GM12878 (cell line): ENCODE measurements around the gene TMED6. TPM values are rescaled to one million over a fixed set of nuclear protein-coding genes. Genes with fewer than 3 reads are reported as not detected.

ENCODE experiments used
- CBFB ChIP-seq: IDR thresholded peaks from 2 replicates; pipeline ENCODE4 v1.6.1; 2016; ENCODE audit warnings: antibody characterized with exemption, low read depth
- CHD4 ChIP-seq: fragments of 200-600 bp; sonication (generic); IDR thresholded peaks from 2 replicates; pipeline ENCODE4 v1.6.1; 2016; ENCODE audit warnings: mild to moderate bottlenecking
- DPF2 ChIP-seq: fragments of 450-650 bp; IDR thresholded peaks from 2 replicates; pipeline ENCODE4 v1.6.1; 2017; ENCODE audit warnings: mild to moderate bottlenecking
- EP300 ChIP-seq, 2 experiments: fragments of 150-350 bp in 1 of 2; IDR thresholded peaks; 2 replicates each; pipeline ENCODE4 v1.6.1; 2011 to 2012; ENCODE audit warnings: low read depth in 2 of 2, low read length in 2 of 2, borderline replicate concordance in 1 of 2, improper control_type of control experiment in 1 of 2, inconsistent platforms in 1 of 2; ENCODE audit not compliant: control insufficient read depth in 1 of 2
- ESRRA ChIP-seq: IDR thresholded peaks from 2 replicates; pipeline ENCODE4 v1.6.1; 2012; ENCODE audit warnings: mild to moderate bottlenecking, low read length, improper control_type of control experiment
- ETV6 ChIP-seq, 2 experiments: fragments of 450-650 bp in 1 of 2; IDR thresholded peaks in 1 of 2; conservative IDR thresholded peaks in 1 of 2; 2 replicates each; pipeline ENCODE4 v1.6.1; 2014; ENCODE audit warnings: antibody characterized with exemption in 1 of 2, borderline replicate concordance in 1 of 2, low read depth in 1 of 2, mild to moderate bottlenecking in 1 of 2, moderate library complexity in 1 of 2
- FOS ChIP-seq: IDR thresholded peaks from 3 replicates; pipeline ENCODE4 v1.6.1; 2011; ENCODE audit warnings: borderline replicate concordance; ENCODE audit not compliant: insufficient read length; ENCODE audit errors: extremely low read depth
- HDGF ChIP-seq: fragments of 450-650 bp; IDR thresholded peaks from 2 replicates; pipeline ENCODE4 v1.6.1; 2016; ENCODE audit warnings: antibody characterized with exemption
- IRF4 ChIP-seq: IDR thresholded peaks from 2 replicates; pipeline ENCODE4 v1.6.1; 2011; ENCODE audit warnings: low read depth, low read length
- IRF5 ChIP-seq: fragments of 450-650 bp; IDR thresholded peaks from 2 replicates; pipeline ENCODE4 v1.6.1; 2017; ENCODE audit warnings: borderline replicate concordance
- JUNB ChIP-seq: IDR thresholded peaks from 2 replicates; pipeline ENCODE4 v1.6.1; 2016; ENCODE audit warnings: antibody characterized with exemption, mild to moderate bottlenecking
- JUND ChIP-seq: IDR thresholded peaks from 2 replicates; pipeline ENCODE4 v1.6.1; 2012; ENCODE audit warnings: low read depth, mild to moderate bottlenecking, low read length, improper control_type of control experiment, moderate library complexity
- KDM1A ChIP-seq: fragments of 200-600 bp; sonication (generic); IDR thresholded peaks from 2 replicates; pipeline ENCODE4 v1.6.1; 2016; ENCODE audit warnings: borderline replicate concordance
- NFYA ChIP-seq: IDR thresholded peaks from 2 replicates; pipeline ENCODE4 v1.6.1; 2011; ENCODE audit warnings: low read depth, mild to moderate bottlenecking, low read length, improper control_type of control experiment, borderline replicate concordance
- NR2C2 ChIP-seq: IDR thresholded peaks from 2 replicates; pipeline ENCODE4 v1.6.1; 2011; ENCODE audit warnings: borderline replicate concordance, low read depth; ENCODE audit not compliant: control insufficient read depth, insufficient read length
- NRF1 ChIP-seq: conservative IDR thresholded peaks from 2 replicates; pipeline ENCODE4 v1.6.1; 2011; ENCODE audit warnings: mild to moderate bottlenecking, low read depth, low read length, improper control_type of control experiment
- PAX5 ChIP-seq: IDR thresholded peaks from 2 replicates; pipeline ENCODE4 v1.6.1; 2011; ENCODE audit warnings: low read depth, low read length, borderline replicate concordance
- PBX3 ChIP-seq: IDR thresholded peaks from 2 replicates; pipeline ENCODE4 v1.6.1; 2011; ENCODE audit warnings: mild to moderate bottlenecking, low read depth, low read length, moderate library complexity; ENCODE audit not compliant: insufficient replicate concordance
- POLR2A ChIP-seq: IDR thresholded peaks from 2 replicates; pipeline ENCODE4 v1.6.1; 2011; ENCODE audit warnings: low read depth, mild to moderate bottlenecking, low read length
- SIX5 ChIP-seq: IDR thresholded peaks from 2 replicates; pipeline ENCODE4 v1.6.1; 2011; ENCODE audit warnings: mild to moderate bottlenecking, low read depth, low read length, moderate library complexity; ENCODE audit not compliant: severe bottlenecking
- SKIL ChIP-seq: fragments of 450-650 bp; IDR thresholded peaks from 2 replicates; pipeline ENCODE4 v1.6.1; 2017; ENCODE audit warnings: mild to moderate bottlenecking, low read depth, inconsistent platforms; ENCODE audit not compliant: poor library complexity, severe bottlenecking
- SMAD1 ChIP-seq: fragments of 450-650 bp; IDR thresholded peaks from 2 replicates; pipeline ENCODE4 v1.6.1; 2018; ENCODE audit warnings: mild to moderate bottlenecking, low read depth; ENCODE audit not compliant: partially characterized antibody
- SPI1 ChIP-seq: IDR thresholded peaks from 2 replicates; pipeline ENCODE4 v1.6.1; 2011; ENCODE audit warnings: low read depth, mild to moderate bottlenecking, low read length, moderate library complexity, borderline replicate concordance; ENCODE audit not compliant: insufficient read depth
- ZNF622 ChIP-seq: fragments of 450-650 bp; IDR thresholded peaks from 2 replicates; pipeline ENCODE4 v1.6.1; 2017; ENCODE audit warnings: mild to moderate bottlenecking, inconsistent platforms
- polyA plus RNA-seq, 11 experiments: library from polyadenylated mRNA; depleted of rRNA in 4 of 11; unstranded in 6 of 11; stranded (reverse) in 5 of 11; fragments of >200 nt; fragmentation: Nextera tagmentation in 4 of 11; fragmentation: Illumina TruSeq in 1 of 11; extraction: Ambion mirVana in 4 of 11; extraction: Trizol in 1 of 11; gene quantifications; 1 replicate in 1 of 11; 2 replicates in 10 of 11; pipeline versions ENCODE4 v1.2.1 to v1.2.3, GENCODE V29; 2011 to 2016; ENCODE audit warnings: inconsistent platforms in 2 of 11, missing spikeins in 2 of 11, low read depth in 1 of 11
- total RNA-seq, 4 experiments: library from RNA; depleted of rRNA in 3 of 4; stranded (reverse); fragments of >200 nt in 3 of 4; fragmentation: Illumina TruSeq in 1 of 4; extraction: Trizol in 1 of 4; gene quantifications; 2 replicates each; pipeline versions ENCODE4 v1.2.1 to v1.2.3, GENCODE V29; 2013 to 2021

TMED6 gene
- total and polyA plus RNA-seq, 10 of the 15 experiments (the other 5 are each of a cell fraction or from before 2014, with no cell fraction given), result 0.27 to 1.7 (median 0.78) TPM

GRCh38 chr16:69339289-69340094 is 12.1 kb downstream of the TMED6 start, which contains the start of the genes COG8 and NIP7 (continued):
- TF ChIP-seq JUND, result no peak
- no peak for TF ChIP-seq ZNF622
- TF ChIP-seq ESRRA, result 0 out of 2 replicates have a peak, but pooled peaks have one; percentile 36
- TF ChIP-seq NRF1, result no peak; the same call in 1 of the 2 replicates
- peak; percentile 59; the same call in 1 of the 2 replicates for TF ChIP-seq SPI1
- 0 out of 2 replicates have a peak, but pooled peaks have one; percentile 22 for TF ChIP-seq IRF4
- TF ChIP-seq PAX5, result no peak
- TF ChIP-seq SMAD1, result no peak
- 0 out of 4 replicates have a peak, but pooled peaks of 1 of the 2 experiments have one; percentile 28 for TF ChIP-seq EP300 (IDR thresholded peaks at IDR 0.05; ENCODE audit: borderline replicate concordance in 1 of 2, control insufficient read depth in 1 of 2, low read depth in 2 of 2, low read length in 2 of 2)
- TF ChIP-seq SKIL, result peak; percentile 54
- no peak for TF ChIP-seq KDM1A
- TF ChIP-seq HDGF, result 0 out of 2 replicates have a peak, but pooled peaks have one; percentile 35
- no peak for TF ChIP-seq FOS
- no peak for TF ChIP-seq CHD4
- peak; percentile 98 for TF ChIP-seq POLR2A
- TF ChIP-seq NFYA, result no peak
- peak; percentile 54; the same call in 1 of the 2 replicates for TF ChIP-seq DPF2
- peak; percentile 50 for TF ChIP-seq SIX5
- TF ChIP-seq NR2C2, result no peak
- no peak for TF ChIP-seq JUNB
- TF ChIP-seq PBX3, result no peak
- TF ChIP-seq IRF5, result no peak
- peak; percentile 79 for TF ChIP-seq CBFB
- TF ChIP-seq ETV6 (conservative IDR thresholded peaks at IDR 0.05 in 1 of 2, IDR thresholded peaks at IDR 0.05 in 1 of 2; ENCODE audit: borderline replicate concordance in 1 of 2, low read depth in 1 of 2), result peak in 1 of 2 experiments; percentile 80; a peak in 2 of 4 replicates
